ENCODE measurements around the gene MED12.

DNA sequence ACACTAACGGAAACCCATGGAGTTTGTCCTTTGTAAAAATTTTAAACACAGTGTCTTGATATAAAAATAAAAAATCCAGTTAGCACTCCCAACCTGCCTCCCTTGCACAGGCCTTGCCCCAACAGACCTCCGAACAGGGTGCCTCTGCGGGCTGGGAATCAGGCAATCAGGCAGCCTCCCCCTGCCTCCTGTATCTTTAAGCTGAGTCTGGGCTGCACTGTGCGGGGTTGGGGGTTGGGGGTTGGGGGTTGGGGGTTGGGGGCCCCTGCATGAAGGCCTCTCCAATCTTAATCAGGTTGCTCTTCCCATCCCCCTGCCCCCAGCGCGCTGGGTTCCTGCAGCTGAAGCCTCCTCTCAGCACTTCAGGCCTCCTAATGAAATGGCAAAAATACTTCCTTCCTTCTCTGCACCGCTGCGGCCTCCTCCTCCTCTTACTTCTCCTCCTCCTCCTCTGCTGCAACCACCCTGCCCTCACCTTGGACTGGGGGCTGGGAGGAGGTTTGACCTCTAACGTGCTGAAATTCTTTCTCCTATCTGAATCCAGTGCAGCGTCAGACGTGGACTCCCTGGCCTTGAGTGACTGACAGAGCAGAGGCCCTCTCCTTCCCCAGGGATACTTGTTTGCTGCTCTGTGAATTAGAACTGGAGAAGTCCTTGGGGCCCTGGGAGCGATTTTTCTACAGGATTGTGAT lies 52.9 kb downstream of the MED12 start:
- TF ChIP-seq, protein P1, sequence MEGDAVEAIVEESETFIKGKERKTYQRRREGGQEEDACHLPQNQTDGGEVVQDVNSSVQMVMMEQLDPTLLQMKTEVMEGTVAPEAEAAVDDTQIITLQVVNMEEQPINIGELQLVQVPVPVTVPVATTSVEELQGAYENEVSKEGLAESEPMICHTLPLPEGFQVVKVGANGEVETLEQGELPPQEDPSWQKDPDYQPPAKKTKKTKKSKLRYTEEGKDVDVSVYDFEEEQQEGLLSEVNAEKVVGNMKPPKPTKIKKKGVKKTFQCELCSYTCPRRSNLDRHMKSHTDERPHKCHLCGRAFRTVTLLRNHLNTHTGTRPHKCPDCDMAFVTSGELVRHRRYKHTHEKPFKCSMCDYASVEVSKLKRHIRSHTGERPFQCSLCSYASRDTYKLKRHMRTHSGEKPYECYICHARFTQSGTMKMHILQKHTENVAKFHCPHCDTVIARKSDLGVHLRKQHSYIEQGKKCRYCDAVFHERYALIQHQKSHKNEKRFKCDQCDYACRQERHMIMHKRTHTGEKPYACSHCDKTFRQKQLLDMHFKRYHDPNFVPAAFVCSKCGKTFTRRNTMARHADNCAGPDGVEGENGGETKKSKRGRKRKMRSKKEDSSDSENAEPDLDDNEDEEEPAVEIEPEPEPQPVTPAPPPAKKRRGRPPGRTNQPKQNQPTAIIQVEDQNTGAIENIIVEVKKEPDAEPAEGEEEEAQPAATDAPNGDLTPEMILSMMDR (IDR thresholded peaks at IDR 0.05): no peak
- no peak for TF ChIP-seq POLR2A (IDR thresholded peaks at IDR 0.05)
